ENCODE measurements around the gene ARHGAP15. TPM values are rescaled to one million over a fixed set of nuclear protein-coding genes. Genes with fewer than 3 reads are reported as not detected.
A peak's percentile ranks its signal among the peaks of the same experiment; 100 is the strongest.

Gene ARHGAP15
- total RNA-seq, 1 donor from 2014 or later, result not detected

DNA sequence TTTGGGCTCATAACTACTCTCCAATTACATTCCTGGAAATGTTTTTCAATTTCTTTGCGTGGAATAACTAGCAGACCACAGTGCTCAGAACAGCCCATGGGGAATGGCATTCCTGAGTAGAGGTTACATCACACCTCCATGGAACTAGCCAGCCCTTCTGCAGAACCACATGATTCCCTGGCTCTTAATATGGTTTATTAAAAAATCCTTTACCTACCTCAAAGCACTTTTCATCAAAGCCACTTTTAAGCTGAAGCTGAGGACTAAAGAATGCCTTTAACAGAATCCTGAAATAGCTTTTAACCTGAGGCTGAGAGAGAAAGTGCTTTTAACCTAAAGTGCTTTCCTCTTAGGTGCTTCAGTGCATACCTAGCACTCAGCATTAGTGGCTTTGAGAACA is 376.3 kb downstream of the ARHGAP15 start:
- DNase-seq (ENCODE audit: extremely low spot score, unreplicated experiment), result no peak
- Mint-ChIP-seq H3K4me1 (ENCODE audit: unreplicated experiment) (no peaks in the 10 kb centered on the region), H3K4me3 (ENCODE audit: unreplicated experiment) (no peak overlapping the region), H3K27me3 (ENCODE audit: unreplicated experiment) (no peaks in the 10 kb centered on the region), H3K9me3 (ENCODE audit: unreplicated experiment) (no peaks in the 10 kb centered on the region), H3K27ac (ENCODE audit: unreplicated experiment) (no peak overlapping the region), H3K36me3 (ENCODE audit: unreplicated experiment) (no peaks in the 10 kb centered on the region)
- TF ChIP-seq, protein P1, sequence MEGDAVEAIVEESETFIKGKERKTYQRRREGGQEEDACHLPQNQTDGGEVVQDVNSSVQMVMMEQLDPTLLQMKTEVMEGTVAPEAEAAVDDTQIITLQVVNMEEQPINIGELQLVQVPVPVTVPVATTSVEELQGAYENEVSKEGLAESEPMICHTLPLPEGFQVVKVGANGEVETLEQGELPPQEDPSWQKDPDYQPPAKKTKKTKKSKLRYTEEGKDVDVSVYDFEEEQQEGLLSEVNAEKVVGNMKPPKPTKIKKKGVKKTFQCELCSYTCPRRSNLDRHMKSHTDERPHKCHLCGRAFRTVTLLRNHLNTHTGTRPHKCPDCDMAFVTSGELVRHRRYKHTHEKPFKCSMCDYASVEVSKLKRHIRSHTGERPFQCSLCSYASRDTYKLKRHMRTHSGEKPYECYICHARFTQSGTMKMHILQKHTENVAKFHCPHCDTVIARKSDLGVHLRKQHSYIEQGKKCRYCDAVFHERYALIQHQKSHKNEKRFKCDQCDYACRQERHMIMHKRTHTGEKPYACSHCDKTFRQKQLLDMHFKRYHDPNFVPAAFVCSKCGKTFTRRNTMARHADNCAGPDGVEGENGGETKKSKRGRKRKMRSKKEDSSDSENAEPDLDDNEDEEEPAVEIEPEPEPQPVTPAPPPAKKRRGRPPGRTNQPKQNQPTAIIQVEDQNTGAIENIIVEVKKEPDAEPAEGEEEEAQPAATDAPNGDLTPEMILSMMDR (IDR thresholded peaks at IDR 0.05), result no peak

DNA sequence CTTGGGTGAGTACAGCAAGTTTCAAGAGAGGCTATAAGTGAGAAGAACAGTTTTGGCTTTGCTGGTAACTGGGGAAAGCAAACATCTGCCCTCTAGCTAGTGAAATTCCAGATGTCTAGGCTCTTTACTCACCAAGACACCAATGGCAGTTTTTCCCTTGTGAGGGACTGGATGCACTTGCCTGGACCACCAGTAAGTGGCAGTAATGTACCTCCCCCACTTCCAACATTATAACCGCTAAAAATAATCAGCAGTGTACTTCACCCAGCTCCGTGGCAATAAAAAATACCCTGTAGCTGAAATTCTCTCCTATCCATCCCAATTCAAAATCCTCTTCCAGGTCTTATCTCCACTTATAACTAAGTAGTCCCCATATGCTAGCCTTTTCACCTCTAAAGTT is 383.9 kb downstream of the ARHGAP15 start:
- no peak for DNase-seq (ENCODE audit: extremely low spot score, unreplicated experiment)
- Mint-ChIP-seq H3K4me1 (ENCODE audit: unreplicated experiment) (peaks cover 12% of the 10 kb centered on the region), H3K36me3 (ENCODE audit: unreplicated experiment) (no peaks in the 10 kb centered on the region), H3K27ac (ENCODE audit: unreplicated experiment) (no peak overlapping the region), H3K27me3 (ENCODE audit: unreplicated experiment) (no peaks in the 10 kb centered on the region), H3K4me3 (ENCODE audit: unreplicated experiment) (no peak overlapping the region), H3K9me3 (ENCODE audit: unreplicated experiment) (no peaks in the 10 kb centered on the region)
- TF ChIP-seq, protein P1 (IDR thresholded peaks at IDR 0.05), result peak; percentile 83

DNA sequence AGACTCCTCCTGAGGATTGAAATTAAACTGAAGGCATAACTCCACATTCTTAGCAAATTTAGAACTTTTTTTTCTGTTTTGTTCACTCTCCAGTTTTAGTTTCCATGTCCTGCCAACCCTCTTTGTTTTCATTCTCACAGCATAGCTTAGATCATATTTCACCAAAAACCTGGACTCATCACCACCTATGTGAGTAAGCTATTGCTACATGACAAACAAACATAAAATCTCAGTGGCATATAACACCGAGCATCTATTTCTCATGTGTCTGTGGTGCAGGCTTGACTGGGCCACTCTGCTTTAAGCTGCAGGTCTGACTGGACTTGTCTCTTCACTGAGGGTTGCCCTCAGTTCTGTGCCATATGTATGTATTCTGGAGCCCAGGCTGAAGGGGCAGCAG is 385.2 kb downstream of the ARHGAP15 start:
- H3K27me3 Mint-ChIP-seq (ENCODE audit: unreplicated experiment), result no peaks in the 10 kb centered on the region
- no peaks in the 10 kb centered on the region for H3K9me3 Mint-ChIP-seq (ENCODE audit: unreplicated experiment)
- no peak overlapping the region for H3K4me3 Mint-ChIP-seq (ENCODE audit: unreplicated experiment)
- H3K4me1 Mint-ChIP-seq (ENCODE audit: unreplicated experiment), result peaks cover 12% of the 10 kb centered on the region
- H3K36me3 Mint-ChIP-seq (ENCODE audit: unreplicated experiment), result no peaks in the 10 kb centered on the region
- H3K27ac Mint-ChIP-seq (ENCODE audit: unreplicated experiment), result no peak overlapping the region
- TF ChIP-seq, protein P1 (IDR thresholded peaks at IDR 0.05), result no peak
- no peak for DNase-seq (ENCODE audit: extremely low spot score, unreplicated experiment)

DNA sequence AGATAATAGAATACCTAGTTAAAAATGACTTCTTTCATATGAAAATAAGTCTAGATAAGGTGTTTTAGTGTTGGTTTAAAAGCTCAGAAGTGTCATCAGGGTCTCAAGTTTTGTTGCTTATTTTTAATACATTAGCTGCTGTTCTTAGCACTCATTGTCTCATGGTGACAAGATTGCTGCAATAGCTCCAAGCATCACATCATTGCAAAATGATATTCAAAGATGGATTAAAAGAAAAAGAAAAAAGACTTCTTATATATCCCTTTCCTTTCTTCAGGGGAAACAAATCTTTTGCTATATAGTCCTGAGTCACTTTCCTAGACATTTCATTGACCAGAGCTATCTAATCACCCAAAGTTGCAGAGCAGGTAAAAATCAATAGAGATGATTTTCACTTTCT is 386.1 kb downstream of the ARHGAP15 start:
- no peak overlapping the region for H3K4me3 Mint-ChIP-seq (ENCODE audit: unreplicated experiment)
- no peaks in the 10 kb centered on the region for H3K27me3 Mint-ChIP-seq (ENCODE audit: unreplicated experiment)
- H3K4me1 Mint-ChIP-seq (ENCODE audit: unreplicated experiment), result peaks cover 12% of the 10 kb centered on the region
- no peak overlapping the region for H3K27ac Mint-ChIP-seq (ENCODE audit: unreplicated experiment)
- no peaks in the 10 kb centered on the region for H3K36me3 Mint-ChIP-seq (ENCODE audit: unreplicated experiment)
- TF ChIP-seq, protein P1 (IDR thresholded peaks at IDR 0.05), result no peak
- DNase-seq (ENCODE audit: extremely low spot score, unreplicated experiment), result no peak
- no peaks in the 10 kb centered on the region for H3K9me3 Mint-ChIP-seq (ENCODE audit: unreplicated experiment)

DNA sequence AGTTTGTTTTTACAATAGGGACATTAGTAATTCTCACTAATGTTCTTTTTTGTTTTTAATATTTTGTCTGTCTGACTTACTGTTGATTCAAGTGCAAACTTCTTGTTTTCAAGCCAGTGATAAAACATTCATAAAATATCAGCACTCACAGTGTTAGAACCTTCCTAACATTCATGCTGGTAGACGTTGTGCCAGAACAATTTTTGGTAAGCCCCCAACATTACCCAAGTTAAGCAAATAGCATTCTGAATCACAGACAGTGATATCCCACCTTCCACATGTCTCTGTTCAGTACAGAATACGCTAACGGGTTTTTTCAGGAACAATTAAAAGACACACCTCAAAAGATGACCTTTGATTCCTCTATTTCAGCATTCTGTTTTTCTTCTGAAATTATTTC is 390.3 kb downstream of the ARHGAP15 start:
- TF ChIP-seq, protein P1 (IDR thresholded peaks at IDR 0.05), result no peak
- Mint-ChIP-seq H3K4me1 (ENCODE audit: unreplicated experiment) (peaks cover 14% of the 10 kb centered on the region), H3K27me3 (ENCODE audit: unreplicated experiment) (no peaks in the 10 kb centered on the region), H3K4me3 (ENCODE audit: unreplicated experiment) (no peak overlapping the region), H3K27ac (ENCODE audit: unreplicated experiment) (no peak overlapping the region), H3K36me3 (ENCODE audit: unreplicated experiment) (no peaks in the 10 kb centered on the region), H3K9me3 (ENCODE audit: unreplicated experiment) (no peaks in the 10 kb centered on the region)
- no peak for DNase-seq (ENCODE audit: extremely low spot score, unreplicated experiment)

Measured in osteocyte (in vitro differentiated cells).